Fibroblast of lung (primary cell): ENCODE measurements around the gene BBX. TPM values are rescaled to one million over a fixed set of nuclear protein-coding genes. Genes with fewer than 3 reads are reported as not detected.

ENCODE experiments used
- DNase-seq, 2 donors: peaks; one replicate each; pipeline versions ENCODE4 v3.0.0 to v3.0.0-alpha.2; 2010; ENCODE audit warnings: low read depth in 2 of 2
- H2AFZ ChIP-seq: 2 replicates; pipeline ENCODE4 v1.5.1; 2012; ENCODE audit warnings: low read length, control low read depth, inconsistent platforms
- H3K27ac ChIP-seq: 2 replicates; pipeline ENCODE4 v1.5.1; 2011; ENCODE audit warnings: low read length, control low read depth; ENCODE audit not compliant: insufficient read depth
- H3K27me3 ChIP-seq: 2 replicates; pipeline ENCODE4 v1.5.1; 2011; ENCODE audit warnings: mild to moderate bottlenecking, low read length; ENCODE audit not compliant: control insufficient read depth, insufficient read depth
- H3K36me3 ChIP-seq: 2 replicates; pipeline ENCODE4 v1.5.1; 2011; ENCODE audit warnings: low read length; ENCODE audit not compliant: control insufficient read depth, insufficient read depth
- H3K4me1 ChIP-seq: 2 replicates; pipeline ENCODE4 v1.5.1; 2011; ENCODE audit warnings: low read length; ENCODE audit not compliant: control insufficient read depth, insufficient read depth; ENCODE audit errors: extremely low read depth
- H3K4me2 ChIP-seq: 2 replicates; pipeline ENCODE4 v1.5.1; 2011; ENCODE audit warnings: low read length, control low read depth; ENCODE audit not compliant: insufficient read depth; ENCODE audit errors: extremely low read depth
- H3K4me3 ChIP-seq, 4 experiments: fragments of 200-600 bp in 1 of 4; sonication (generic) in 1 of 4; replicated peaks in 1 of 4; 2 replicates each; pipeline ENCODE4 v1.5.1; 2011 to 2016; ENCODE audit warnings: low read length in 4 of 4, low read depth in 3 of 4, mild to moderate bottlenecking in 3 of 4, control low read depth in 2 of 4, inconsistent platforms in 1 of 4, mixed read lengths in 1 of 4; ENCODE audit not compliant: insufficient read depth in 1 of 4; ENCODE audit errors: control extremely low read depth in 1 of 4
- H3K79me2 ChIP-seq: 2 replicates; pipeline ENCODE4 v1.5.1; 2012; ENCODE audit warnings: mild to moderate bottlenecking, low read length, inconsistent platforms; ENCODE audit not compliant: control insufficient read depth, insufficient read depth
- H3K9ac ChIP-seq: 2 replicates; pipeline ENCODE4 v1.5.1; 2011; ENCODE audit warnings: mild to moderate bottlenecking, low read length, control low read depth; ENCODE audit not compliant: insufficient read depth
- H3K9me3 ChIP-seq: 2 replicates; pipeline ENCODE4 v1.5.1; 2012; ENCODE audit warnings: low read depth, low read length; ENCODE audit not compliant: control insufficient read depth, insufficient read depth
- H4K20me1 ChIP-seq: 2 replicates; pipeline ENCODE4 v1.5.1; 2011; ENCODE audit warnings: low read length; ENCODE audit not compliant: control insufficient read depth, insufficient read depth; ENCODE audit errors: extremely low read depth
- EZH2 ChIP-seq: IDR thresholded peaks from 2 replicates; pipeline ENCODE4 v1.5.1; 2012; ENCODE audit warnings: low read length, control low read depth, mild to moderate bottlenecking; ENCODE audit errors: missing control alignments
- polyA plus RNA-seq, 2 donors: library from polyadenylated mRNA; depleted of rRNA in 1 of 2; stranded (reverse) in 1 of 2; unstranded in 1 of 2; fragments of >200 nt; gene quantifications; 2 replicates each; pipeline ENCODE4 v1.2.1, GENCODE V29; 2011 to 2012; ENCODE audit warnings: missing spikeins in 1 of 2
- total RNA-seq: library from RNA; depleted of rRNA; stranded (reverse); fragments of >200 nt; gene quantifications from 2 replicates; pipeline ENCODE4 v1.2.1, GENCODE V29; 2014
- TF ChIP-seq, protein P1 (sequence below), 2 donors: IDR thresholded peaks in 1 of 2; conservative IDR thresholded peaks in 1 of 2; 1 replicate in 1 of 2; 2 replicates in 1 of 2; pipeline ENCODE4 v1.5.1; 2011 to 2012; ENCODE audit warnings: low read length in 2 of 2, control low read depth in 1 of 2, inconsistent platforms in 1 of 2, low read depth in 1 of 2, mild to moderate bottlenecking in 1 of 2

Gene BBX
- total and polyA plus RNA-seq, 2 donors (not counting 1 experiment from before 2014, with no cell fraction given): 50.0 to 71.2 TPM

DNA sequence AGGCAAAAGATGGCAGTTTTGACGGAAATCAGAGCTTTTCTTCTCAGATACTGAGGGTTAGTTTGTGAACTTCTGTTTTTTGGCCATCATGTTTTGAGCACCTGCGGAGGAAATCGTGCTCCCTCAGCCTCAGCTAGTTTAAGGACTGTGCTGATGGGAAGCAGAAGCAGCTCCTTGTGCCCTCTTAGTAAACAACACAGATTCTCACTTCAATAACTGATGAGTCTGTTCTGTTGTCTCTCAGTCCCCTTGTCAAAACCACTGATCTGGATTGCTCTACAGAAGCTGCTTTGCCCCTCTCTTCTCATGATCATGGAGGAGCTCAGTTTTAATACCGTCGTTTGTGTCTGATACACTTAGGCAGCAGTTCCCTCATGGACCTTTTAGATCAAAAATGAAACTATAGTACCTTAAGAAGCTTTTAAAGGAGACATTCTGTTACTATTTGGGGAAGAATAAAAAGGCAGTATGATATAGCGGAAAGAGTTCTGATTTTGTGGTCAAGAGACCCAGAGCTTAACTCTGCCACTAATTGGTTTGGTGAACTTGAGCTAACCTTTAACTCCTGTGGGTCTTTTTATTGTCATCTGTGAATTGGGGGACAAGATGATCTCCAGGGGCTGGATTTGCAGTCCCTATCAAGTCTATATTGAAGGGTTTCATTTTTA lies 152.6 kb downstream of the BBX start:
- Histone ChIP-seq H3K79me2 (no peaks in the 10 kb centered on the region), H3K9me3 (no peaks in the 10 kb centered on the region), H2AFZ (no peak overlapping the region), H3K4me3 (no peak overlapping the region), H3K9ac (no peak overlapping the region), H3K4me2 (no peak overlapping the region), H4K20me1 (no peaks in the 10 kb centered on the region), H3K27ac (no peak overlapping the region), H3K27me3 (no peaks in the 10 kb centered on the region), H3K36me3 (no peaks in the 10 kb centered on the region), H3K4me1 (no peaks in the 10 kb centered on the region)
- TF ChIP-seq EZH2: no peak
- TF ChIP-seq, protein P1, sequence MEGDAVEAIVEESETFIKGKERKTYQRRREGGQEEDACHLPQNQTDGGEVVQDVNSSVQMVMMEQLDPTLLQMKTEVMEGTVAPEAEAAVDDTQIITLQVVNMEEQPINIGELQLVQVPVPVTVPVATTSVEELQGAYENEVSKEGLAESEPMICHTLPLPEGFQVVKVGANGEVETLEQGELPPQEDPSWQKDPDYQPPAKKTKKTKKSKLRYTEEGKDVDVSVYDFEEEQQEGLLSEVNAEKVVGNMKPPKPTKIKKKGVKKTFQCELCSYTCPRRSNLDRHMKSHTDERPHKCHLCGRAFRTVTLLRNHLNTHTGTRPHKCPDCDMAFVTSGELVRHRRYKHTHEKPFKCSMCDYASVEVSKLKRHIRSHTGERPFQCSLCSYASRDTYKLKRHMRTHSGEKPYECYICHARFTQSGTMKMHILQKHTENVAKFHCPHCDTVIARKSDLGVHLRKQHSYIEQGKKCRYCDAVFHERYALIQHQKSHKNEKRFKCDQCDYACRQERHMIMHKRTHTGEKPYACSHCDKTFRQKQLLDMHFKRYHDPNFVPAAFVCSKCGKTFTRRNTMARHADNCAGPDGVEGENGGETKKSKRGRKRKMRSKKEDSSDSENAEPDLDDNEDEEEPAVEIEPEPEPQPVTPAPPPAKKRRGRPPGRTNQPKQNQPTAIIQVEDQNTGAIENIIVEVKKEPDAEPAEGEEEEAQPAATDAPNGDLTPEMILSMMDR (conservative IDR thresholded peaks at IDR 0.05 in 1 of 2, IDR thresholded peaks at IDR 0.05 in 1 of 2; ENCODE audit: low read depth in 1 of 2, low read length in 2 of 2): no peak
- no peak for DNase-seq

DNA sequence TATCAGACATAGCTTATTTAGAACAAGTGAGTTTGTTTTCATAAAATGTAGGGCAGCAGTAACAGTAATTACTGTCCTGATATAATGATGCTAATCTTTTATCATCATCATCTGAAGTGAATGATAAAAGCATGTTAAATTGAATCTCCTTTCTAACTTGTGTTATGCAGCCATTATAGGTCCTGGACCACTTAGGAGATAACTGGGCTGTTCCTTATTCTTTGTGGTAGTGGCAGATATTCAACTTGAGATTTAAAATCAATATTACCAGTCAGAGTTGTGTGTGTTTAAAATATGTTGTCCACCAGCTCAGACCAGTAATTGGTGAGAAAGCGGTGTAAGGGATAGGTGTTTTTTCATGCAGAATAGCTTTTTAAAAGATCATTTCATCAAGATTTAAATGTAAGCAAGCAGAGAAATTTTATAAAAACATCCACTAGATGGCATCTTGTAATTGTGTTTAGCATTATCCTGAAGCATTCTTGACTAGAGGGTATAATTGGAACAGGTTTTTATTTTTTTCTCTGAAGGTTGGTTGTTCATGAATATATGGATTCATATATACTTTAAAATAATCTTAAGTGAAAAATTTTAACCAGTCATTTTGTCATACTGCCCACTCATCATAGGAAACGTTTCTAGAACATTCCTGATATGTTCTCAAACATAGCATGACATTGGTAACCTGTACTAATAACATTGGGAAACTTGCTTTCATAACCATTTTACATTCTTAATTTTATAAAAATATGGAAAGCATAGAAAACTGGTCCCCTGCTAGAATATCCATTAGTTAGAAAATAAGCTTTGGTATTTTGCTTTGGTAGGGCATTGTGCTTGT lies 153.9 kb downstream of the BBX start:
- Histone ChIP-seq H4K20me1 (no peaks in the 10 kb centered on the region), H3K36me3 (no peaks in the 10 kb centered on the region), H3K4me3 (no peak overlapping the region), H3K9ac (no peak overlapping the region), H3K4me1 (no peaks in the 10 kb centered on the region), H3K27me3 (no peaks in the 10 kb centered on the region), H3K4me2 (no peak overlapping the region), H3K9me3 (no peaks in the 10 kb centered on the region), H2AFZ (no peak overlapping the region), H3K79me2 (no peaks in the 10 kb centered on the region), H3K27ac (no peak overlapping the region)
- no peak for TF ChIP-seq EZH2
- TF ChIP-seq, protein P1 (conservative IDR thresholded peaks at IDR 0.05 in 1 of 2, IDR thresholded peaks at IDR 0.05 in 1 of 2; ENCODE audit: low read depth in 1 of 2, low read length in 2 of 2): peak; percentile 15 to 47
- DNase-seq: peak in 1 of 2 donors; percentile 58

DNA sequence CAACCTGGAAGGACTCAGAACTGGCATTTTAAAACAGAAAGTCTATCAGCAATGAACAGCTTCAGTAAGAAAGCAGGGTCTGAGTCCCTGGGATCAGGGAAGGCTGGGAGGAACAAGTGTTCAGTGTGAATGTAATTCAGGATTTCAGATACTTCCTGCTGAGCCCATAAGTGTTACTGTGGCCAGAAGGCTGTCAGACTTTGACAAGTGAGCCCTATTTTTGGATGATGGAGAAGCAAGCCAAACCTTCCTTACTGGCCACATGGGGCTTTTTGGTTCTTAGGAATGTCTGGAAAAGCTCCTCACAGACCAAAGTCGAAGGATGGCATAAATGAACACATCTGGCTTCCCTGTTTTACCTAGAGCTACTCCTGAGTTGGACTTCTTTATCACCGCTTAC lies 157.2 kb downstream of the BBX start:
- Histone ChIP-seq H3K9me3 (no peaks in the 10 kb centered on the region), H3K27me3 (no peaks in the 10 kb centered on the region), H3K4me2 (no peak overlapping the region), H4K20me1 (no peaks in the 10 kb centered on the region), H2AFZ (no peak overlapping the region), H3K27ac (no peak overlapping the region), H3K36me3 (no peaks in the 10 kb centered on the region), H3K79me2 (no peaks in the 10 kb centered on the region), H3K9ac (no peak overlapping the region), H3K4me3 (no peak overlapping the region), H3K4me1 (peaks cover 2% of the 10 kb centered on the region)
- DNase-seq: peak in 1 of 2 donors; percentile 61
- no peak for TF ChIP-seq EZH2
- TF ChIP-seq, protein P1 (conservative IDR thresholded peaks at IDR 0.05 in 1 of 2, IDR thresholded peaks at IDR 0.05 in 1 of 2; ENCODE audit: low read depth in 1 of 2, low read length in 2 of 2): no peak
